OCI-LY3 (cell line): ENCODE data around the gene UNC93B1.

Experiments used
- CTCF ChIP-seq: fragments of 200-600, 300-600 bp; sonication (generic); IDR thresholded peaks from 2 replicates; pipeline ENCODE4 v1.5.1; 2014; ENCODE audit warnings: antibody characterized with exemption, low read length, low read depth
- EZH2phosphoT487 ChIP-seq: fragments of 200-600 bp; shearing (Covaris generic); IDR thresholded peaks from 2 replicates; pipeline ENCODE4 v1.6.1; 2018; ENCODE audit warnings: antibody characterized with exemption, mixed run types, low read depth

GRCh38 chr11:68008381-68009337 lies 4.8 kb upstream of the UNC93B1 start:
- TF ChIP-seq CTCF = no peak
- TF ChIP-seq EZH2phosphoT487 = no peak
